HG02610 (cell line): ENCODE results near the gene ATP2B2.

Source experiments
- ATAC-seq: cut with Tn5 transposase; IDR thresholded peaks from one replicate; pipeline ENCODE4 v1.9.1; 2021; ENCODE audit warnings: mild to moderate bottlenecking, moderate library complexity; ENCODE audit not compliant: unreplicated experiment

The ATP2B2 gene

DNA sequence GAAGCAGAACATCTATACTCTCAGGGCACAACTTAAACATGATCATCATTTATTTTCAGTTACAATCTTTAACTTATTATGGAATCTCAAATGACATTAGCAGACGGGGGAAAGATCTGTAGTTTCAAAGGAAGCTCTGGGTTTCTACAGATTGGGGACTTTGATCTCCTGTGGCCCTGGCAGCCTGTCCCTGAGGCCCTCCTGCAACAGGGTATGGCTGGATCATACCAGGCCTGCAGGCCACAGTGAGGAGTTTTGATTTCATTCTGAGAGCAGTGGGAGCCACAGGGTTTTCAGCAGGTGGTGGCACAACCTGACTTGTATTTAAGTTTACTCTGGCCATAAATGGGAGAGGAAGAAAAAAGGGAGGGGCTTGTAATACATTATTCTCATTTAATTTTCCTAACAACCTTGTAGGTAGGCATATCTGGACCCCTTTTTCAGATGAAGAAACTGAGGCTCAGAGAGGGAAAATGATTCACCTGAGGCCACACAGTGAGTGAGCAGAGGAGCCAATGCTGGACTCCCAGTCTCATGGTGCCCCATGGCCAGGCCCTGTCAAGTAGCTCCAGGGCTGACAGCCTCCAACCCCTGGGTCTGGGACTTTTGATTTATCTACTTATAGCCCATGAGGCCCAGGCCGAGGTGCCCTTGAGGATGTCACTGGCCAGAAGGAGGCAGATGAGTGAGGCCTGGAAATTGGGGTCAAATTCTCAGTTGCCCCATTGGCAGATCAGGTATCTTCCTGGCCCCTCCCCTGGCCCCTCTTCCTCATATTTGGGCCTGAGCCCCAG, 71.0 kb downstream of the ATP2B2 start:
- no peak for ATAC-seq

GRCh38 chr3:10432931-10433330, 72.5 kb downstream of the ATP2B2 start:
- ATAC-seq: no peak

DNA sequence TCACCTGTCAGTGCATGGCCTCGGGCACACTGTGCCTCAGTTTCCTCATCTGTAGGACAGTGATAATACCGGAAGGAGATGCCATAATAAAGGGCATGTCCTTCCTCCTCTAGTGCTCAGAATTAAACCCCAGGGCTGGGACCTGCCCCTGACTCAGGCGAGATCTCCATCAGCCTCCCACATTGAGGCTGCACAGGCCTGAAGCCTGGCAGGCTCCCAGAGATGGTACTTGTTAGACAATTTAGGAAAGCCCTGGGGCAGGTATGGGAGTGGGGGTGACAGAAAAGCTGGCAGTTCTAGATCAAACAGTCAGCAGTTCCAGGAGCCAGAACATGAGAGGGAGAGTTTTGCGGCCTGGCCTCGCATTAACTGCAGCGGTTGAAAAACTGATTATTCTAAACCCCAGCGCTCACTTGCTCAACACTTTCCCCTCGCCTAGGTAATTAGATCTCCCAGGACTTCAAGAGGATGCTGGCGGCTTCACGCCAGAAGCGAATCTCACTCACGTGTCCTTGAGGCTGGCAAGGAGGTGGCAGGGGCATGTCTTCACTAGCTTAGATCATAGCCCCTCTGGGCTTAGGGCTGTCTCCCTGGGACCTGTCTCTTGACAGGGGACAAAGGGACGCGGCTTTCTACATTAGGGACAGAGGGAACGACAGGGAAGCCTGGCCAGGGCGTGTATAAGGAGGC, 73.1 kb downstream of the ATP2B2 start:
- no peak for ATAC-seq

- no peak for ATAC-seq
Observed at GRCh38 chr3:10430805-10431204, 74.6 kb downstream of the ATP2B2 start.

- ATAC-seq: no peak
Observed at GRCh38 chr3:10428406-10429091, 76.8 kb downstream of the ATP2B2 start.

DNA sequence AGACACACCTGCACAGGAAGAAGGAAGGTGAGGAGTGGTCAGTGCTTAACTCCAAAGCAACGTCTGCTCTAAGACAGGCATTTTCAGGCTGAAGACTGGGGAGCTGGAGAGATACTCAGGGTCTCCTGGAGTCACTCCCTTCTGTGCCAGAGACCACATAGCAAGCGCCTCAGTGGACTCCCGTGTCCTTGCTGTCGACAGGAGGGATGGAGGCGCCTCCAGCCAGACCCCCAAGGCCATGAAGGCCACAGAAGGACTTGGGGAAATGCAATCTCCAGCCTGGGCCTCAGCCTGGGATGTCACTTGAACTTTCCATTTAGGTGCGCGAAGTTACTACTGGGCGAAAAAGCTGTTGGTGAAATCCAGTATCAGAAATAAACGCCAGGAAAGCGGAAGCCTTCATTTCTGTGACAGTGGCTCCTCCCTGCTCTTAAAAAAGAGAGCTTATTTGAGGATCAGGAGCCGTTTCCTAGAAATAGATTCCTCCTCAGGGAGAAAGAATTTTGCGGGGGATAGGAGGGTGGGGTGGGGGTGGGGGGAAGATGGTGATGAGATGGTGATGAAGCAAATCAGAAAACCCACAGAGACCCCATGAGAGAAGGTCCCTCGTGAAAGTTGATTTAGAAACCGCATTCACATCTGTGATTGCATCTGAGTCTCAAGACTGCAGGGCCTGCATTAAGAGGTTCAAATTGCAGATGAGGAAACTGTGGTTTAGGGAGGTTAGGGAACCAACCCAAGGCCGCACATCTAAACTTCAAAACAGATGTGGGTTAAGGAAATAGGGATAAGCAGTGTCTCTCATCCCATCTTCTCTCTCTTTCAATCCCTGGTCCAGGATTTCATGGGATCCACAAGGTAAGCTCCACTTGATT, 78.8 kb downstream of the ATP2B2 start:
- no peak for ATAC-seq

- ATAC-seq: no peak
Observed at GRCh38 chr3:10423171-10423882, 82.1 kb downstream of the ATP2B2 start.

GRCh38 chr3:10421996-10422395, 83.4 kb downstream of the ATP2B2 start:
- ATAC-seq: no peak

DNA sequence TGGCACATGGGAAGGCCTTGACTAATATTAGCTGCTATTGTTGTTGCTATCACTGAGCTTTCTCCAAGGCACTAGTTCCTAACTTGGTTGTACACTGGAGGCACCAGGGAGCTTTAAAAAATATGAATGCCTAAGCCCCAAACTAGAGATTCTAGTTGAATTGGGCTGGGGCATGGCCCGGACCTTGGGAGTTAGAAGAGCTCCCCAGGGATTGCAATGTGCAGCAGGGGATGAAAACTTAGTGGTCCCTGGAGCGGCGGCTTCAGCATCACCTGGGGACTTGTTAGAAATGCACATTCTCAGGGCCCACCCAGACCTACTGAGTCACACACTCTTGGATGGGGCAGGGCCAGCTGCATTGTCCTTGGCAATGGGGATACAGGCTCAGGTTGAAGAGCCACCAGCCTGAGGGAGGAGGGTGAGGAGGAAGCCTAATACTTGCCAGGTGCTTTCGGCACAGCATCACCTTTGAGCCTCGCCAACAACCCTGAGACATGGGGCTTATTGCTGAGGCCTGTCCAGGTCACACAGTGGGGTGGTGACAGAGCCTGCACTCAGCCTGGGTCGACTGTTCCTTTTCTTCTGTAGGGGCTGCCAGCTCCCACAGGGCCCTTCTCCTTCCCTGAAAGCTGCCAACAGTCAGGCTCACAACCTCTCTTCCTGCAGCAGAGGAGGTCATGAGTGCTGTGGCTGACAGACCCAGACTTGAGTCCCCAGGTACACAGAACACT, 84.5 kb downstream of the ATP2B2 start:
- no peak for ATAC-seq

DNA sequence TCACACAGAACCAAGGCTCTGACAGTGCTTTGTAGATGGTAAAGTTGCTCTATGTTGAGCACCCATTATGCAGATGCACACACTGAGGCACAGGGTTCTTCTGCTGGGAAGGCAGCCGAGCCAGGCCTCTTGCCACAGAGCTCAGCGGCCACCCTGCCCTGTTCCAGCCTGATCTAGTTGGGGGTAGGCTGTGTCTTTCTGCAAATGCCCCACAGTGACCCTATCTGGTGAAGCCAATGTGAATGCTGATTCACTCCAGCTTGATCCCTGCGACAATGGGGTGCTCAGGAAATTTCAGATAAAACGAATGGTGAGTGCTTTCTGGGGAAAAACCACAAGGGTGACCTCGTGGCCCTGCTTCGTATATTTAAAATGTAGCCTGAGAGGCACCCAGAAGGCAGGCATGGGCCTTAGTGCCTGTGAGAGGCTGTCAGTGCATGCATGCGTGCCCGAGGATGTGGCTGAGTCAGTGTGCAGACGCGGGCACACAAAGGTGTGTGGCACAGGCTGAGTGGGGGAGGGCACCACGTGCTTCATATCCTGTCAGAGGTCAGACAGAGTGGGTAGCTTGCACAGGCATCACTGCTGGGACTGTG, 85.7 kb downstream of the ATP2B2 start:
- no peak for ATAC-seq

- no peak for ATAC-seq
Observed at GRCh38 chr3:10417847-10418246, 87.5 kb downstream of the ATP2B2 start.

DNA sequence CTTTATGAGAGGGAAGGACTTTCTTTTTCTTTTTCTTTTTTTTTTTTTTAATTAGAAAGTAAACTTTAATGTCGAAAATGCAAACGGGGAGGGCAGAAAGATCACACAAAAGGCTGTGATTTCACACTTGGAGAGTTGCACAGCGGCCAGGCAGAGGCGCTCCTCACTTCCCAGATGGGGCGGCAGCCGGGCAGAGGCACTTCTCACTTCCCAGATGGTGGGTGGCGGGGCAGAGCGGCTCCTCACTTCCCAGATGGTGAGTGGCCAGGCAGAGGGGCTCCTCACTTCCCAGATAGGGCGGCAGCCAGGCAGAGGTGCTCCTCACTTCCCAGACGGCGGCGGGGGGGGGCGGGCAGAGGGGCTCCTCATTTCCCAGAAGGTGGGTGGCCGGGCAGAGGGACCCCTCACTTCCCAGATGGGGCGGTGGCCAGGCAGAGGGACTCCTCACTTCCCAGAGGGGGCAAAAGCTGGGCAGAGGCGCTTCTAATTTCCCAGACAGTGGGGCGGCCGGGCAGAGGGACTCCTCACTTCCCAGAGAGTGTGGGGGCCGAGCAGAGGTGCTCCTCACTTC, 88.6 kb downstream of the ATP2B2 start:
- ATAC-seq: no peak

- no peak for ATAC-seq
Observed at GRCh38 chr3:10413041-10413440, 92.3 kb downstream of the ATP2B2 start.

GRCh38 chr3:10411598-10412332, 93.6 kb downstream of the ATP2B2 start:
- ATAC-seq: no peak

DNA sequence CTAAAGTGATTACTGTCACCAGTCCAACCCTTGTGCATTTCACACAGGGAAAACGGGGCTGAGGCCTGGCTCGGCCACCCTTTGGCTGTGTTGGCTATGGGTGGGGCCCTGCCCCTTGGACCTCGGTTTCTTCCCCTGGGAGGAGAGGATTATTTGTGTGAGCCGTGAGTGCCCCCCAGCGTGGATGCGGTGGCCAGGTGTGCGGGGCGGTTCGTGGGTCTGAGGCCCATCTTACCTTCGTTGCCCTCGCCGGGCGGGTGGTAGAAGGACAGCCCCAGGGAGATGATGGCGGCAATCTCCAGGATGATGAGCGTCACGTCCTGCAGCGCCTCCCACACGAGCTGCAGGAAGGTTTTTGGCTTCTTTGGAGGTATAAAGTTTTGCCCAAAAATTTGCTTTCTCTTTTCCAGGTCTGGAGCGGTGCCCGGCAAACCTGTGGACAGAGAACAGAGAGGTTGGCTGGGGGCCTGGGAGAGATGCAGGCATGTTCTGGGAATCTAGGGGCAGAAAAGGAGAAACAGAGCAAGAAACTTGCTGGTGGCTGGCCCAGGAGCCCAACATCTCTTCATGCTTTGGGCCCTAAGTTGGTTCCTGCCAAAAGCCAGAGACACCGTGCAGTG, 94.9 kb downstream of the ATP2B2 start:
- no peak for ATAC-seq

GRCh38 chr3:10408680-10409079, 96.7 kb downstream of the ATP2B2 start:
- no peak for ATAC-seq

DNA sequence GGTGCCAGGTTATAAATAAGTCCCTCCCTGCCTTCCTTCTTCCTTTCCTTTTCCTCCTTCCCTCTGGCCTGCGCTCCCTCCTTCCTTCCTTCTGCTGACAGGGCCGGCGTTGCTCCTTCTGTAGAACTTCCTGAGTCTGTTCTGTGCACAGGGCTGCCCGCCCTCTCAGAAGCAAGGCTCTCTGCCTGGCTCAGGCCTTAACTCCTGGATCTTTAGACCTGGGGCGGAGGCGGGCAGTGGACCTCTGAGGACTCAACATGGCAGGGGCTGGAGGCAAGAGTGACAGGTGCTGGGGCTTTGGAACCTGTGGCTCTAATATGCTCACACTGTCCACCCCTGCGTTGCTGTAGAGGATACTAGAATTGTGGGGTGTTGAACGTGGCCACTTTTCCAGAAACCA, 98.0 kb downstream of the ATP2B2 start:
- no peak for ATAC-seq

- no peak for ATAC-seq
Observed at GRCh38 chr3:10406414-10406813, 99.0 kb downstream of the ATP2B2 start.
